Hematopoietic multipotent progenitor cell treated with erythropoietin and hydrocortisone succinate and interleukin-3 and kit ligand, for 6 days (in vitro differentiated cells): ENCODE results near the gene CEP290.

ENCODE experiments used
- DNase-seq: peaks from one replicate; pipeline ENCODE4 v3.0.0-alpha.2; 2015

CEP290 gene, protein sequence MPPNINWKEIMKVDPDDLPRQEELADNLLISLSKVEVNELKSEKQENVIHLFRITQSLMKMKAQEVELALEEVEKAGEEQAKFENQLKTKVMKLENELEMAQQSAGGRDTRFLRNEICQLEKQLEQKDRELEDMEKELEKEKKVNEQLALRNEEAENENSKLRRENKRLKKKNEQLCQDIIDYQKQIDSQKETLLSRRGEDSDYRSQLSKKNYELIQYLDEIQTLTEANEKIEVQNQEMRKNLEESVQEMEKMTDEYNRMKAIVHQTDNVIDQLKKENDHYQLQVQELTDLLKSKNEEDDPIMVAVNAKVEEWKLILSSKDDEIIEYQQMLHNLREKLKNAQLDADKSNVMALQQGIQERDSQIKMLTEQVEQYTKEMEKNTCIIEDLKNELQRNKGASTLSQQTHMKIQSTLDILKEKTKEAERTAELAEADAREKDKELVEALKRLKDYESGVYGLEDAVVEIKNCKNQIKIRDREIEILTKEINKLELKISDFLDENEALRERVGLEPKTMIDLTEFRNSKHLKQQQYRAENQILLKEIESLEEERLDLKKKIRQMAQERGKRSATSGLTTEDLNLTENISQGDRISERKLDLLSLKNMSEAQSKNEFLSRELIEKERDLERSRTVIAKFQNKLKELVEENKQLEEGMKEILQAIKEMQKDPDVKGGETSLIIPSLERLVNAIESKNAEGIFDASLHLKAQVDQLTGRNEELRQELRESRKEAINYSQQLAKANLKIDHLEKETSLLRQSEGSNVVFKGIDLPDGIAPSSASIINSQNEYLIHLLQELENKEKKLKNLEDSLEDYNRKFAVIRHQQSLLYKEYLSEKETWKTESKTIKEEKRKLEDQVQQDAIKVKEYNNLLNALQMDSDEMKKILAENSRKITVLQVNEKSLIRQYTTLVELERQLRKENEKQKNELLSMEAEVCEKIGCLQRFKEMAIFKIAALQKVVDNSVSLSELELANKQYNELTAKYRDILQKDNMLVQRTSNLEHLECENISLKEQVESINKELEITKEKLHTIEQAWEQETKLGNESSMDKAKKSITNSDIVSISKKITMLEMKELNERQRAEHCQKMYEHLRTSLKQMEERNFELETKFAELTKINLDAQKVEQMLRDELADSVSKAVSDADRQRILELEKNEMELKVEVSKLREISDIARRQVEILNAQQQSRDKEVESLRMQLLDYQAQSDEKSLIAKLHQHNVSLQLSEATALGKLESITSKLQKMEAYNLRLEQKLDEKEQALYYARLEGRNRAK (N-terminal part only)

GRCh38 chr12:88141774-88142609, at the start of gene CEP290, which contains the start of gene TMTC3:
TSS of gene CEP290 (minus strand) at chr12:88142088. CDS start at chr12:88141307, 781 bp downstream.
TSS of gene TMTC3 (plus strand) at chr12:88142307. CDS start at chr12:88148316, 6,009 bp downstream.
- DNase-seq = peak; percentile 99

DNA sequence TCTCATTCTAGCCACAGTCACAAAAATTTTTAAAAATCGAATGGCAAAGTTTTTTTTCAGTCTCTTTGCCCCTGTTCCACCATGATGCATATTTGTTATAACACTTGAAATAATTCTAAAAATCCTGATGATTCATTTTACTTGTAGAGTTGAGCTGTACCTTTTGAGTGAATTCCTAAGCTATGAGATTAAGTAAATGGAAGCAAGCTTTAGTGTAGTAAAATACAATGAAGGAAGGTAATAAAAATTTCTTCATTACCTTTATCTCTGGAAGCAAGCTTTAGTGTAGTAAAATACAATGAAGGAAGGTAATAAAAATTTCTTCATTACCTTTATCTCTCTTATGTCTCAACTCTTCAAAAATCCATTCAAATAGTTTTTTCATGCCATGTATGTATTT, 46.3 kb upstream of the CEP290 start:
- DNase-seq = no peak

- no peak for DNase-seq
Observed at GRCh38 chr12:88187571-88187970, 45.7 kb upstream of the CEP290 start.

GRCh38 chr12:88185988-88186387, 44.1 kb upstream of the CEP290 start:
- DNase-seq = no peak

DNA sequence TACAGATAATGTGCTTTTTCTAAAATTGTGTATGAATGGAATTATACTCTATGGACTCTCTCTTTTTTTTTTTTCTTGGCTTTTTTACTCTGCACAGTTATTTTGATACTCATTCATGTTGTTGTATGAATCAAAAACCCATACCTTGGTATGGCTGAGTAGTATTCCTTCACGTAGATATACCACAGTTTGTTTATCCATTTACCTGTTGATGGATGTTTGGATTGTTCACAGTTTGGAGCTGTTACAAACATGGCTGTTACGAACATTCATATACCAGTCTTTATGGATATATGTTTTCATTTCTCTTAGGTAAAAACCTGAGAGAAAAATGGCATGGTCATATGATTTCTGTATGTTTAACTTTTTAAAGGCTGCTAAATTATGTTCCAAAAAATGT, 43.4 kb upstream of the CEP290 start:
- DNase-seq = no peak

- DNase-seq = no peak
Observed at GRCh38 chr12:88184196-88184595, 42.3 kb upstream of the CEP290 start.

DNA sequence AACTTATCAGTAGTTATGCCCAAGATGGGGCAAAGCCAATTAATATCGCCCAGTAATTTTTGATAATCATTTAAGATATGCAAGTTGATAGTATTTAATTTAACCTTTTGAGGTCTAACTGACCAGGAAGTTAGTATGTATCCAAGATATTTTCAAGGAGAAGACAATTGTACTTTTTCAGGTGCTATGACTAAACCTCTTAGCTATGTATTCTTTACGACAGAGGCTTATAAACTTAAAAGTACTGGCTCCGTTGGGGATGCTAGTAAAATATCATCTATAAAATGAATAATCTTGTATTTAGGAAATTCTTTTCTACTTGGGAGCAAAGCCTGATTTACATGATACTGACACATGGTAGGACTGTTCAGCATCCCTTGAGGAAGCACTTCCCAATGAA, 40.5 kb upstream of the CEP290 start:
- DNase-seq = no peak

- peak; percentile 9 for DNase-seq
Observed at GRCh38 chr12:88181881-88182280, 40.0 kb upstream of the CEP290 start.

GRCh38 chr12:88179436-88180014, 37.6 kb upstream of the CEP290 start:
- DNase-seq = no peak

DNA sequence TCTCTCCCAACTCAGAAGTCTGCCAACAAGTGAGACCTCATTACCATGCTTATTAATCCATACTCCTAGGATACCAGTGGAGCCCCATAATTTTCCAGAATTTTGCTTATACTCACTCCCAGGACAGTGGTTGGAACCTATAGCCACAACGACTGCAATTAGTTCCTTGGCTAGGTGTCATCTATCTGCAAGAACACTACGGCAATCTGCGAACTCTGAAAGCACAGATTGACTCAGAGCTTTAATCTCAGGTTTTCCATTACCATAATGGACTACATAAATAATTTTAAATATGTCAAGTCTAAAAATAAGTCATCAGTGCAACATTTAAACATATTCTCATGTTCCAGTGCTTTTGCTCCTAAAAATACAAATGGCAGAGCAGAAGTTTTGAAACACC, 33.7 kb upstream of the CEP290 start:
- DNase-seq = no peak

DNA sequence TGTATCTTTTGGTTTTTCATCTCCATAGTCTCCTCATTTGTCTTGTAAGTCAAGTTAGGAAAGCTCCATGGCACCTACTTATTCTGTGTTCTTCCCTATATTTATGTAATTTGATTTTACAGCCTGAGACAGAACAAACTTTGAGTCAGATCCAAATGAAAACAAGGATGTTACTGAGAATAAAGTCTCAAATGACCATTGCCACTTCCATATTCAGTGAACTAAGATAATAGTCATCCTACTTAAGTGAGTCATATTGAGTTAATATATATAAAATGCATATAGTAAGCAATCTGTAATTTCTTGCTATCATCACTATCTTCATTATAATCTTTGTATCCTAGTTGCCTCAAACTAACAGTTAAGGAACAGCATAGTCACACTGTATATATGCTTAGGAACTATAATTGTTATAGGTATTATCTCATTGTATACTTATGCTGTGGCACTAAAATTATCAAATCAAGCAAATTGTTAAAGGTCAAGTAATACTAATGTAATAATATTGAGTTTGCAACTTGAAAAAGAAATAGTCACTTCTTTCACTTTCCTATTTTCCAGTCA, 31.0 kb upstream of the CEP290 start:
- DNase-seq = no peak

DNA sequence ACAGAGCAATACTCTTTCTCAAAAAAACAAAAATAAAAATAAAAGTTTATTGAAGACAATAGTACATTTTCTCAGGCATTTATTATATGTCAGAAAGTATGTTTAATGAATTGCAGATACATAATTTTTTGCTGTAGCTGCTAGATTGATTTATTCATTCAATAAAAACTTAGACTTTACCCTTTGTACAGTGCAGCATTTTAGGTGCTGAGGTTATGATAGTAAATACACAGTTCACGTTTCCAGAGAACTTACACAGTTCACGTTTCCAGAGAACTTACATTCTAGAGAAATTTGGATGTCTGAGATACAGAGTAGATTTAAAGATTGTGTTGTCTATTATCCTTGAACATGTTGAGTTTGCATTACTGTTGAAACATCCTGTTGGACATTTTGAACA, 25.5 kb upstream of the CEP290 start:
- no peak for DNase-seq

GRCh38 chr12:88166179-88166578, 24.3 kb upstream of the CEP290 start:
- DNase-seq = no peak

- no peak for DNase-seq
Observed at GRCh38 chr12:88163371-88163770, 21.5 kb upstream of the CEP290 start.

GRCh38 chr12:88156075-88156654, 14.3 kb upstream of the CEP290 start:
- no peak for DNase-seq

DNA sequence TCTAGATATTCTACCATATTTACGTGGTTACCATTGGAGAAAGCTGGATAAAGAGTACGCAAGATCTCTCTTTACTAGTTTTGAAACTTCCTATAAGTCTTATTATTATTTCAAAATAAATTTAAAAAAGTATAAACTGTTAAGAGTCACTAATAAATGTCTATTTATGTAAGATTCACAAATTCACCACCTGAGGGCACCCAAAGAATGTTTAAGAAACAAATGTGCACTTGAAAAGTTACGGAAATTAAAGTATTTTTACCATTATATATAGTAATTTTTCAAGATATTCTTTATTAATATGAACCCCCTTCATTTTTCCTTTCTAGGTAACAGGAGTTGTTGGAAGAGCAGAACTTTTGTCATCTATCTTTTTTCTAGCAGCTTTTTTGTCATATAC, 12.1 kb upstream of the CEP290 start:
- DNase-seq = peak; percentile 62

GRCh38 chr12:88150063-88150462, 8.2 kb upstream of the CEP290 start:
- no peak for DNase-seq

GRCh38 chr12:88145567-88146505, 3.9 kb upstream of the CEP290 start:
- DNase-seq = no peak

DNA sequence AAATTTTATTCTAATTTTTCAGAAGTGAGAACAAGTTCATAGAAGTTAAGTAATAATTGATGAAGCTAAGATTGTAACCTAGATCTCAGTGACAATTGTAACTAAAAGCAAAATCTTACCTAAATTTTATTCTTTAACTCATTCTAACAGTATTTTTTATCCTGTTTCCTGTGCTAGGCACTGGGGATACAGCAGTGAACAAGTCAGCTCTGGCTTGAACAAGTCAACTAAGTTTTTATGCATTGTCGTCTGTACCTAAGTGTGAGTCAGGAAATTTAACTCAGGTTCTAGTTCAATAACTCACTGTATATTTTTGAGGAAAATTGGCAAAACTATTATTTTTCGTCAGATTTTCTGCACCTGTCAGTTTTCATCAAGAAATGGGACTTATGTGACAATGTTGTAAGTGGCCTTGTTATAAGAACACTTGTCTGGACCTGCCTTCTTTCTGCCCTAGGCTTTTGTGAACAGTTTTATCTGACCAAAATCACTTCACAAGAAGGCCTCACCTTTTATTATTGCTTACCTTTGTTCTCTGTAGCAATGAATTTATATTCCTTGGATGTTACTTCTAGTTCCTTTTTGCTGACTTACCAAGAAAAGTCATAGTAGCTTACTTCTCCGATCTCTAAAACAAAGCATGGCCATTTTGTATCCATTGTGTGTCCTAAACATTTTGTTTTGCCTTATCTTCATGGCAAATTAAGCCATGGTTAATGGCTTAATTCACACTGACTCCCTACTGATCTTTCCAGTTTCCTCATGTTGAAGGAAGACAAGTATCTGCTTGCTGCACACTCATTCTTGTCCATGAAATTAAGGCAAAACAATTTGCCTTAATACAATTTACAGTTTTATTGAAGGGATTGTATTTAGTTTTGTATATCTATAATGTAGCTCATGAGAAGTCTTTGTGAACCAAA, 2.9 kb upstream of the CEP290 start:
- DNase-seq = no peak
